GM19240 (cell line): ENCODE measurements around the gene CCDC85B.

Experiments used
- DNase-seq: peaks from one replicate; pipeline ENCODE4 v3.0.0; 2011; ENCODE audit warnings: low spot score; ENCODE audit not compliant: insufficient read length

The CCDC85B gene

DNA sequence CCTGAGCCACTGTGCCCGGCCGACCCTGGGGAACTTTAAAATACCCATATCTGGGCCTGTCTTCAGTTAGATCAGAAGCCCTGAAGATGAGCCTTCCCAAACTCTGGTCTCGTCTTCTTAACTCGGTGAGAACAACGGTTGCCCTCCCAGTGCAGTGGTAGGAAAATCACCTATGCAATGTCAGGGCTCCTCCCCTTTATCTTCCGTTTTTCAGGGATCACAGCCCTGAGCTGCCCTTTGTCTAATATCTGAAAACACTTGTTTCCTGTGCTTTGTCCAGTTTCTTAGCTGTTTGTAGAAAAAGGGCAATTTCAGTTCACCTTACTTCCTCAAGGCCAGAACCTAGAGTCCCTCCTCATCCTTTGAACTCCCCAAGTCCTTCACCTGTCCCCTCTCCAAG is 38.2 kb downstream of the CCDC85B start:
- no peak for DNase-seq

DNA sequence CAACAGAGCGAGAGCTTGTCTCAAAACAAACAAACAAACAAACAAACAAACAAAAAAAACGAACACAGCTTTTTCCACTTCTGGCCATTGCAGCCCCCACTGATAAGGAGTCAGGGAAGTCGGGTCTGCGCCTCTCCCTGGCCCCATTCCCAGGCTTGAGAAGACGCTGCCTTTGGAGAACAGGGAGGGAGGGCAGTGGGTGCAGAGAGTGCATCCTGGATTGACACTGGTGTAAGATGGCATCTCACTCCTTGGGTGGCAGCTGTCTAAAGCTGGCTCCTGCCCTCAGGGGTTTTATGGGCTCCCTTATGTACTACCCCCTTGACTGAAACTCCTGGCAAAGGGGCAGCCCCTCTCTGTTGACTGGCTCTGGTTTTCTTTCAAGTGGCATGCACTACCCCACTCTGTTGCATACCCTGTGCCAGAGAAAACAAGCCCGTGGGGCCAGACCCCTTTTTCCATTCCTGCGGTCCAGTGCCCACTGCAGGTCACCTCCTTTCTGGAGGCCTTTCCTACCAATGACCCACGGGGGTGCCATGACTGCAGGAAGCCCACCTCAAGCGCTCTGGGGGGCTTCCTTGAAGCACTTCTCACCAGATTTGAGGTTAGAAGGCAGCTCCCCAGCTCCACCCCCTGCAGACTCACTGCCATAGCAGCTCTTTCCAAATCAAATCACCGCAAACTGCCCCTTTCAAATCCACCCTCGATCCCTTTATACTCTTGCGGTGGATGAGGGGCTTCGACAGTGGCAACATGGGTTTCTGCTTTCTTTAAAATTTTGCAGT is 41.5 kb downstream of the CCDC85B start:
- DNase-seq, result no peak

- no peak for DNase-seq
Observed at GRCh38 chr11:65932558-65932919, 42.1 kb downstream of the CCDC85B start.

DNA sequence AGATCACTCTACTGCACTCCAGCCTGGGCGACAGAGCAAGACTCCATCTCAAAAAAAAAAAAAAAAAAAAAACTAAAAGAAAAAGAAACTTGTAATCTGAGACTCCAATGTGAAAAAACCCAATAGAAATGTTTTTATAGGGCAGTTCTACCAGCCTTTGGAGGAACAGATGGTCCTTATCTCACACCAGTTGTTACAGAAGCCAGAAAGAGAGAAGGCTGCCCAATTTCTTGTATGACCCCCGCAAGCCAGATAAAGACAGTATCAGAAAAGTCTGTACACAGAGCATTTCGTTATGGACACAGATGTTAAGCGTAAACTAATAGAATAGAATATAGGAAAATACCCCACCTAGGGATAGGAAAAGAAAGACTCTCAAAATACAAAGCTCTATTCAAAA is 43.5 kb downstream of the CCDC85B start:
- DNase-seq, result no peak

DNA sequence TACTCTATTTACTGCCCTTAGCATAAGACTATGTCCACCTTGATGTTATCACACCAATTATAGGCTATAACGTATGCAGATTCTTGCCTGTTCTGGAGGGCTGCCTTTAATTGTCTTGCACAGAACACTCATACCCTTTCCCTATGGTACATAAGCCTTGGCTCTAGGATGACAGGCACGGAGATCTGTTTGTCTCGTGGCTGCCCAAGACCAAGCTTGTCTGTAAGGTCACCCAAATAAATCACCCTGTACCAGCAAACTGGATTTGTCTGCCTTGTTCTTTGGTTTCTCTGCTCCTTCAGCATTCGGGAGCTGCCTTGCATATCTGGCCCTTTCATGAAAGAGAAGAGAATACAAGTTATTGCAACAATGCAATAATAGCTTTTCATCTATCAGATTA is 47.3 kb downstream of the CCDC85B start:
- no peak for DNase-seq
